RWPE2 (cell line): ENCODE results near the gene DIPK1C.

ENCODE experiments used
- ATAC-seq: fragments of 200-7000 bp; cut with Tn5 transposase; 3 replicates; pipeline ENCODE4 v1.9.1; 2021; ENCODE audit warnings: low read depth
- DNase-seq: peaks from one replicate; pipeline ENCODE4 v3.0.0-alpha.2; 2020; ENCODE audit warnings: low spot score
- H3K27ac ChIP-seq: fragments of 450-650 bp; 2 replicates; pipeline ENCODE4 v1.5.1; 2017; ENCODE audit warnings: mild to moderate bottlenecking; ENCODE audit not compliant: poor library complexity, severe bottlenecking
- H3K27me3 ChIP-seq: fragments of 250-450 bp; sonication (Bioruptor Pico); 2 replicates; pipeline ENCODE4 v1.5.1; 2021; ENCODE audit warnings: mild to moderate bottlenecking, moderate library complexity; ENCODE audit not compliant: insufficient read depth, poor library complexity, severe bottlenecking
- H3K36me3 ChIP-seq: fragments of 250-450 bp; sonication (Bioruptor Pico); 2 replicates; pipeline ENCODE4 v1.5.1; 2020; ENCODE audit warnings: low read depth, mild to moderate bottlenecking, moderate library complexity
- H3K4me1 ChIP-seq: fragments of 250-450 bp; sonication (Bioruptor Pico); 2 replicates; pipeline ENCODE4 v1.5.1; 2021; ENCODE audit warnings: mild to moderate bottlenecking, moderate library complexity; ENCODE audit not compliant: insufficient read depth, poor library complexity, severe bottlenecking
- H3K4me3 ChIP-seq: fragments of 250-450 bp; sonication (Bioruptor Pico); 2 replicates; pipeline ENCODE4 v1.5.1; 2021; ENCODE audit warnings: mild to moderate bottlenecking, moderate library complexity; ENCODE audit not compliant: severe bottlenecking
- H3K9me3 ChIP-seq: fragments of 250-450 bp; sonication (Bioruptor Pico); 2 replicates; pipeline ENCODE4 v1.5.1; 2021; ENCODE audit warnings: mild to moderate bottlenecking, moderate library complexity; ENCODE audit not compliant: severe bottlenecking
- TF ChIP-seq, protein P1 (sequence below): fragments of 450-650 bp; IDR thresholded peaks from one replicate; pipeline ENCODE4 v1.5.1; 2017; ENCODE audit warnings: mild to moderate bottlenecking, moderate library complexity; ENCODE audit not compliant: poor library complexity, severe bottlenecking

DIPK1C gene

DNA sequence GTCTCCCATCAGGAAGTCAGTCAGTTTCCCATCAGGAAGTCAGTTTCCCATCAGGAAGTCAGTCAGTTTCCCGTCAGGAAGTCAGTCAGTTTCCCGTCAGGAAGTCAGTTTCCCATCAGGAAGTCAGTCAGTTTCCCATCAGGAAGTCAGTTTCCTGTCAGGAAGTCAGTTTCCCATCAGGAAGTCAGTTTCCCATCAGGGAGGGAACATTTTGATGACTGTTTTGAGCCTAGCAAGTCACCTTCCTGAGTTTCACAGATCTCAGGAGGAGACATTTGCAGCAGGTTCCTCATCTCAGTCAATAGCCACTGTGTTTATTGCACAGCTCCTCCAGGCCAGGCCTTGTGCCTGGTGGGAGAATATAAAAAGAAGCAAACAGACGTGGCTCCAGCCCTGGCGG, 31.9 kb downstream of the DIPK1C start:
- TF ChIP-seq, protein P1, sequence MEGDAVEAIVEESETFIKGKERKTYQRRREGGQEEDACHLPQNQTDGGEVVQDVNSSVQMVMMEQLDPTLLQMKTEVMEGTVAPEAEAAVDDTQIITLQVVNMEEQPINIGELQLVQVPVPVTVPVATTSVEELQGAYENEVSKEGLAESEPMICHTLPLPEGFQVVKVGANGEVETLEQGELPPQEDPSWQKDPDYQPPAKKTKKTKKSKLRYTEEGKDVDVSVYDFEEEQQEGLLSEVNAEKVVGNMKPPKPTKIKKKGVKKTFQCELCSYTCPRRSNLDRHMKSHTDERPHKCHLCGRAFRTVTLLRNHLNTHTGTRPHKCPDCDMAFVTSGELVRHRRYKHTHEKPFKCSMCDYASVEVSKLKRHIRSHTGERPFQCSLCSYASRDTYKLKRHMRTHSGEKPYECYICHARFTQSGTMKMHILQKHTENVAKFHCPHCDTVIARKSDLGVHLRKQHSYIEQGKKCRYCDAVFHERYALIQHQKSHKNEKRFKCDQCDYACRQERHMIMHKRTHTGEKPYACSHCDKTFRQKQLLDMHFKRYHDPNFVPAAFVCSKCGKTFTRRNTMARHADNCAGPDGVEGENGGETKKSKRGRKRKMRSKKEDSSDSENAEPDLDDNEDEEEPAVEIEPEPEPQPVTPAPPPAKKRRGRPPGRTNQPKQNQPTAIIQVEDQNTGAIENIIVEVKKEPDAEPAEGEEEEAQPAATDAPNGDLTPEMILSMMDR, result no peak
- DNase-seq, result no peak
- no peaks in the 10 kb centered on the region for H3K4me1 ChIP-seq
- no peaks in the 10 kb centered on the region for H3K9me3 ChIP-seq
- H3K27ac ChIP-seq, result no peak overlapping the region
- no peak for ATAC-seq
- no peak overlapping the region for H3K4me3 ChIP-seq
- no peaks in the 10 kb centered on the region for H3K36me3 ChIP-seq
- H3K27me3 ChIP-seq, result no peaks in the 10 kb centered on the region

DNA sequence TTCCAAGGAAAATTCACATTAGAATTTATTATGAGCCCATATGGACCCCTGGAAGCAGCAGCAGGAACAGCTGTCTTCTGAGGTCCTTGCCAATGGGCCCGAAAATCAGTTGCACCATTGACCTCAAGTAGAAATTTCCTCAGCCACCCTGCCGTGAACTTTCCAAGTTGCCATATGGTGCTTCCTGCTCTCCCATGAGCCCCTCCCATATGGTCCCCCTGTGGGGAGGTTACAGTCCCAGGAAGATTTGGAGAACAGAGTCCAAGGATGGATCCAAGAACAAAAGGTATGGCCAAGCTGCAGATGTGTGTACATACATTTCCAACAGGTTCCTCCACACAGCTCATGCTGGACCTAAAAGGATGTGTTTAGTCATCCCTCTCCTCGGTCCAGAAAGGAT, 34.6 kb downstream of the DIPK1C start:
- ATAC-seq (no peak), DNase-seq (no peak)
- Histone ChIP-seq H3K36me3 (no peaks in the 10 kb centered on the region), H3K4me1 (no peaks in the 10 kb centered on the region), H3K27me3 (no peaks in the 10 kb centered on the region), H3K27ac (no peak overlapping the region), H3K9me3 (no peaks in the 10 kb centered on the region), H3K4me3 (no peak overlapping the region)
- TF ChIP-seq, protein P1, result no peak

DNA sequence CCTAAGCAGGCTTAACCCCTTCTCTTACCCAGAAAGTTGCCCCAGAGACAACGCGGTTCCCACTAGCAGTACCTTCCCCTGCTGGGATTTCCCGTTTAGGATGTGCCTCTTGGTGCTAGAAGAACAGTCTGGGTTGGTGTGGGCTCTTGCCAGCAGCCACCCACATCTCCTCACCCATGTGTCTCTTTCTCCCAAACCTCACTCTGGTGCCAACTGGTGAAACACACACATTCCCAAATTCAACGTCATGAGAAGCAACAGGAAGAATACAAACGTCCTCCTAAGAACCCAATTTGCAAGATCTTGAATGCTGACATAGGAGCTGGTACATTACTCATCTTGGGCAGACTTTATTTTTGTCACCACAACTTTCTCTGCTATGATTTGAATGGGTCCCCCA, 36.2 kb downstream of the DIPK1C start:
- no peaks in the 10 kb centered on the region for H3K9me3 ChIP-seq
- no peaks in the 10 kb centered on the region for H3K27me3 ChIP-seq
- H3K4me1 ChIP-seq, result no peaks in the 10 kb centered on the region
- TF ChIP-seq, protein P1, result no peak
- H3K36me3 ChIP-seq, result no peaks in the 10 kb centered on the region
- no peak overlapping the region for H3K4me3 ChIP-seq
- no peak overlapping the region for H3K27ac ChIP-seq
- no peak for ATAC-seq
- no peak for DNase-seq

DNA sequence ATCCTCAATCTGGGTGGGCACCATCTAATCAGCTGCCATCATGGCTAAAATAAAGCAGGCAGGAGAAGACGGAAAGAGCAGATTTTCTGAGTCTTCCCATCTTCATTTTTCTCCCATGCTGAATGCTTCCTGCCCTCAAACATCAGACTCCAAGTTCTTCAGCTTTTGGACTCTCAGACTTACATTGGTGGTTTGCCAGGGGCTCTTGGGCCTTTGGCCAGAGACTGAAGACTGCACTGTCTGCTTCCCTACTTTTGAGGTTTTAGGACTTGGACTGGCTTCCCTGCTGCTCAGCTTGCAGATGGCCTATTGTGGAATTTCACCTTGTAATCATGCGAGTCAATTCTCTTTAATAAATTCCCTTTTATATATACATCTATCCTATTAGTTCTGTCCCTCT, 36.6 kb downstream of the DIPK1C start:
- DNase-seq (no peak), ATAC-seq (no peak)
- no peak overlapping the region for H3K27ac ChIP-seq
- TF ChIP-seq, protein P1, result no peak
- H3K9me3 ChIP-seq, result no peaks in the 10 kb centered on the region
- no peaks in the 10 kb centered on the region for H3K36me3 ChIP-seq
- no peaks in the 10 kb centered on the region for H3K27me3 ChIP-seq
- no peaks in the 10 kb centered on the region for H3K4me1 ChIP-seq
- no peak overlapping the region for H3K4me3 ChIP-seq

DNA sequence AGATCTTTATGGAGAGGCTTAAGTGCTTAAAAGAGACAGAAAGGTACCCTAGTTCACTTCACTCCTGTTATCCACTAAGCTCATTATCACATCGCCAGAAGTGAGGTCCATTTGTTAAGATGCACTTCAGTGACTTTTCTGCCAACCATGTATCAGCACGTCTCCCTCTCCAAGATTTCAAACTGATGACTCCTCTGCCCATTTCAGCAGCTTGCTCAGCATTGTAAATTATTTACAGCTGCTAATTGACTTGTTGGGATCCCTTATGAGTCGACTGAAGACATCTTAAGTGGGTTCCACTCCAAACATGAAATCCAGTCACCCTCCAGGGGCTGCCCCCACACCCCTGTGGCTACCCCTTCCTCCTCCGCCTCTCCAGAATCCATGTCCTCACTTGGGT, 37.3 kb downstream of the DIPK1C start:
- H3K36me3 ChIP-seq, result no peaks in the 10 kb centered on the region
- H3K27ac ChIP-seq, result no peak overlapping the region
- ATAC-seq (no peak), DNase-seq (no peak)
- no peak overlapping the region for H3K4me3 ChIP-seq
- no peaks in the 10 kb centered on the region for H3K4me1 ChIP-seq
- TF ChIP-seq, protein P1, result no peak
- H3K9me3 ChIP-seq, result no peaks in the 10 kb centered on the region
- no peaks in the 10 kb centered on the region for H3K27me3 ChIP-seq
